ENCODE measurements around the gene SYP. TPM values are rescaled to one million over a fixed set of nuclear protein-coding genes. Genes with fewer than 3 reads are reported as not detected.
"Not testable (repeated sequence)": the region's sequence is repeated elsewhere in the genome, so short reads cannot be mapped to it uniquely, and the experiment has no call there.

SYP gene
- polyA plus RNA-seq, 1 of the 3 experiments (the other 2 are of a cell fraction): 0.76 TPM

GRCh38 chrX:49175435-49176274, 24.3 kb downstream of the SYP start (continued):
- TF ChIP-seq MAX (IDR thresholded peaks at IDR 0.05; ENCODE audit: low read depth) (no peak), RAD21 (IDR thresholded peaks at IDR 0.05; ENCODE audit: low read length) (no peak), NRF1 (IDR thresholded peaks at IDR 0.05; ENCODE audit: low read depth, low read length) (no peak), TCF12 (IDR thresholded peaks at IDR 0.05) (no peak), USF1 (IDR thresholded peaks at IDR 0.05; ENCODE audit: borderline replicate concordance, low read depth) (no peak)

- DNase-seq: no peak
- no peaks in the 10 kb centered on the region for H4K20me1 ChIP-seq (ENCODE audit: insufficient read depth)
- no peaks in the 10 kb centered on the region for H3K9me2 ChIP-seq
- no peak overlapping the region for H3K27ac ChIP-seq (ENCODE audit: low read depth in 2 of 2, low read length in 1 of 2)
- H3K79me2 ChIP-seq (ENCODE audit: insufficient read depth): peaks cover 22% of the 10 kb centered on the region; the same call in 1 of the 2 replicates
- H3K9me3 ChIP-seq: no peaks in the 10 kb centered on the region
- no peak overlapping the region for H3K9ac ChIP-seq
- H3K4me3 ChIP-seq (ENCODE audit: low read depth in 2 of 2, low read length in 1 of 2): no peak overlapping the region
- TF ChIP-seq SMC3 (IDR thresholded peaks at IDR 0.05; ENCODE audit: low read depth, low read length): no peak
- 0 out of 2 replicates have a peak, but pooled peaks have one; percentile 6 for TF ChIP-seq PBX3 (IDR thresholded peaks at IDR 0.05)
- H3K27me3 ChIP-seq (ENCODE audit: insufficient read depth): no peaks in the 10 kb centered on the region; the same call in 1 of the 2 replicates
- H3K4me2 ChIP-seq: no peak overlapping the region
- H2AFZ ChIP-seq (ENCODE audit: low read depth): no peak overlapping the region
- no peaks in the 10 kb centered on the region; a peak in 1 of 4 replicates for H3K4me1 ChIP-seq (ENCODE audit: control insufficient read depth in 1 of 2, insufficient read depth in 2 of 2, low read depth in 1 of 2, low read length in 1 of 2)
- ChIA-PET POLR2A (no interaction called here), CTCF (no interaction called here)
- 55% methylated on average over 3 of the region's 3 CpGs for WGBS (ENCODE audit: low lambda C conversion rate)
- no peaks in the 10 kb centered on the region for H3F3A ChIP-seq (replicated peaks; ENCODE audit: insufficient read depth)
- H3K36me3 ChIP-seq (replicated peaks in 1 of 2; ENCODE audit: control insufficient read depth in 1 of 2, insufficient read depth in 2 of 2, low read length in 1 of 2): no peaks in the 10 kb centered on the region
Observed at GRCh38 chrX:49174723-49175122, 25.3 kb downstream of the SYP start.

GRCh38 chrX:49173544-49173943, 26.4 kb downstream of the SYP start:
- H3K9me3 ChIP-seq; H3K4me3 ChIP-seq (ENCODE audit: low read depth in 2 of 2, low read length in 1 of 2); CTCF ChIA-PET; H2AFZ ChIP-seq (ENCODE audit: low read depth); H4K20me1 ChIP-seq (ENCODE audit: insufficient read depth); H3F3A ChIP-seq (replicated peaks; ENCODE audit: insufficient read depth); H3K27me3 ChIP-seq (ENCODE audit: insufficient read depth); DNase-seq; H3K4me1 ChIP-seq (ENCODE audit: control insufficient read depth in 1 of 2, insufficient read depth in 2 of 2, low read depth in 1 of 2, low read length in 1 of 2); POLR2A ChIA-PET; H3K9ac ChIP-seq; H3K36me3 ChIP-seq (replicated peaks in 1 of 2; ENCODE audit: control insufficient read depth in 1 of 2, insufficient read depth in 2 of 2, low read length in 1 of 2); H3K27ac ChIP-seq (ENCODE audit: low read depth in 2 of 2, low read length in 1 of 2); H3K9me2 ChIP-seq: not testable (repeated sequence)
- Histone ChIP-seq H3K4me2 (peak overlapping the region; percentile 77; the same call in 1 of the 2 replicates), H3K79me2 (ENCODE audit: insufficient read depth) (peaks cover 22% of the 10 kb centered on the region; the same call in 1 of the 2 replicates)
- 75% methylated on average over 7 of the region's 8 CpGs for WGBS (ENCODE audit: low lambda C conversion rate)

Data from SK-N-SH (cell line).